Prostate gland (tissue), 2 donors: ENCODE data around the gene CAPN15. TPM values are rescaled to one million over a fixed set of nuclear protein-coding genes. Genes with fewer than 3 reads are reported as not detected.
"Not testable (repeated sequence)": the region's sequence is repeated elsewhere in the genome, so short reads cannot be mapped to it uniquely, and the experiment has no call there.

Experiments used
- DNase-seq: peaks from one replicate; pipeline ENCODE4 v3.0.0-alpha.2; 2019; ENCODE audit warnings: low spot score
- H3K27ac ChIP-seq, 2 donors: fragments of 200-600 bp; sonication (generic); 2 replicates each; pipeline ENCODE4 v1.5.1; 2017 to 2019
- H3K27me3 ChIP-seq: fragments of 200-600 bp; sonication (generic); replicated peaks from 2 replicates; pipeline ENCODE4 v1.5.1; 2019; ENCODE audit not compliant: insufficient read depth
- H3K36me3 ChIP-seq, 2 donors: fragments of 200-600 bp; sonication (generic); 1 replicate in 1 of 2; 2 replicates in 1 of 2; pipeline versions ENCODE4 v1.5.1 to v1.8.1; 2017 to 2019
- H3K4me1 ChIP-seq: fragments of 200-600 bp; sonication (generic); replicated peaks from 2 replicates; pipeline ENCODE4 v1.5.1; 2019
- H3K4me3 ChIP-seq, 2 donors: fragments of 200-600 bp; sonication (generic); 2 replicates each; pipeline ENCODE4 v1.5.1; 2017 to 2019
- H3K9me3 ChIP-seq: fragments of 200-600 bp; sonication (generic); 2 replicates; pipeline ENCODE4 v1.5.1; 2017
- POLR2A ChIP-seq: fragments of 450-650 bp; IDR thresholded peaks from one replicate; pipeline ENCODE4 v1.6.1; 2016; ENCODE audit warnings: antibody characterized with exemption, mild to moderate bottlenecking
- POLR2AphosphoS5 ChIP-seq: sonication (generic); formaldehyde crosslinking; IDR thresholded peaks from one replicate; pipeline ENCODE4 v1.6.1; 2017; ENCODE audit warnings: antibody characterized with exemption
- WGBS: methylation state at CpG from one replicate; pipeline ENCODE4 v1.1.5; 2018; 5-methylcytosine and 5-hydroxymethylcytosine counted together
- intact Hi-C: fragments of 100-400 bp; cut with DNase I; formaldehyde crosslinking; loops from one replicate; pipeline ENCODE4 v1.14.2; 2022
- total RNA-seq, 2 donors: library from RNA; depleted of rRNA; stranded (reverse); fragments of >200 nt; gene quantifications; one replicate each; pipeline ENCODE4 v1.1.0, GENCODE V29; 2016
- TF ChIP-seq, protein P1 (sequence below), 4 experiments: fragments of 200-600 bp in 2 of 4; fragments of 450-650 bp in 2 of 4; sonication (generic) in 2 of 4; IDR thresholded peaks; 1 replicate in 3 of 4; 2 replicates in 1 of 4; pipeline ENCODE4 v1.5.1; 2016 to 2019; ENCODE audit warnings: antibody characterized with exemption in 4 of 4, mild to moderate bottlenecking in 2 of 4, moderate library complexity in 2 of 4

The CAPN15 gene
- total RNA-seq, result 10 to 100 TPM; 59.7 to 80.7 TPM

GRCh38 chr16:527015-527903 lies at the start of gene CAPN15:
Gene CAPN15 (plus strand): TSS chr16:527712. CDS start chr16:546839, 19,127 bp downstream.
- peak within 1 kb of the TSS; percentile 47 to 66 for H3K4me3 ChIP-seq
- TF ChIP-seq, protein P1, sequence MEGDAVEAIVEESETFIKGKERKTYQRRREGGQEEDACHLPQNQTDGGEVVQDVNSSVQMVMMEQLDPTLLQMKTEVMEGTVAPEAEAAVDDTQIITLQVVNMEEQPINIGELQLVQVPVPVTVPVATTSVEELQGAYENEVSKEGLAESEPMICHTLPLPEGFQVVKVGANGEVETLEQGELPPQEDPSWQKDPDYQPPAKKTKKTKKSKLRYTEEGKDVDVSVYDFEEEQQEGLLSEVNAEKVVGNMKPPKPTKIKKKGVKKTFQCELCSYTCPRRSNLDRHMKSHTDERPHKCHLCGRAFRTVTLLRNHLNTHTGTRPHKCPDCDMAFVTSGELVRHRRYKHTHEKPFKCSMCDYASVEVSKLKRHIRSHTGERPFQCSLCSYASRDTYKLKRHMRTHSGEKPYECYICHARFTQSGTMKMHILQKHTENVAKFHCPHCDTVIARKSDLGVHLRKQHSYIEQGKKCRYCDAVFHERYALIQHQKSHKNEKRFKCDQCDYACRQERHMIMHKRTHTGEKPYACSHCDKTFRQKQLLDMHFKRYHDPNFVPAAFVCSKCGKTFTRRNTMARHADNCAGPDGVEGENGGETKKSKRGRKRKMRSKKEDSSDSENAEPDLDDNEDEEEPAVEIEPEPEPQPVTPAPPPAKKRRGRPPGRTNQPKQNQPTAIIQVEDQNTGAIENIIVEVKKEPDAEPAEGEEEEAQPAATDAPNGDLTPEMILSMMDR (IDR thresholded peaks at IDR 0.05), result peak in 2 of 4 experiments; percentile 40 to 51
- TF ChIP-seq POLR2A (peak; percentile 82), POLR2AphosphoS5 (peak; percentile 61)
- WGBS, result under 1% methylated on average over 68 of the region's 129 CpGs
- H3K27me3 ChIP-seq, result no peaks in the 10 kb centered on the region
- no peaks in the 10 kb centered on the region for H3K9me3 ChIP-seq
- peak within 1 kb of the TSS; percentile 96 to 97 for H3K27ac ChIP-seq
- intact Hi-C loops, result loop anchor here (2.0 kb wide), 1 partner anchor 102 kb away; the partner anchor contains the start of gene RAB11FIP3
- H3K4me1 ChIP-seq, result peaks cover 22% of the 10 kb centered on the region
- no peaks in the 10 kb centered on the region for H3K36me3 ChIP-seq
- peak; percentile 81 for DNase-seq

GRCh38 chr16:478287-478686 lies 49.2 kb upstream of the CAPN15 start:
- H3K36me3 ChIP-seq, H3K9me3 ChIP-seq, intact Hi-C loops, H3K27me3 ChIP-seq, H3K4me1 ChIP-seq, DNase-seq, H3K4me3 ChIP-seq: not testable (repeated sequence)
- H3K27ac ChIP-seq, result peak overlapping the region in 1 of 2 donors; percentile 26
- WGBS, result 95% methylated on average over 10 of the region's 10 CpGs

DNA sequence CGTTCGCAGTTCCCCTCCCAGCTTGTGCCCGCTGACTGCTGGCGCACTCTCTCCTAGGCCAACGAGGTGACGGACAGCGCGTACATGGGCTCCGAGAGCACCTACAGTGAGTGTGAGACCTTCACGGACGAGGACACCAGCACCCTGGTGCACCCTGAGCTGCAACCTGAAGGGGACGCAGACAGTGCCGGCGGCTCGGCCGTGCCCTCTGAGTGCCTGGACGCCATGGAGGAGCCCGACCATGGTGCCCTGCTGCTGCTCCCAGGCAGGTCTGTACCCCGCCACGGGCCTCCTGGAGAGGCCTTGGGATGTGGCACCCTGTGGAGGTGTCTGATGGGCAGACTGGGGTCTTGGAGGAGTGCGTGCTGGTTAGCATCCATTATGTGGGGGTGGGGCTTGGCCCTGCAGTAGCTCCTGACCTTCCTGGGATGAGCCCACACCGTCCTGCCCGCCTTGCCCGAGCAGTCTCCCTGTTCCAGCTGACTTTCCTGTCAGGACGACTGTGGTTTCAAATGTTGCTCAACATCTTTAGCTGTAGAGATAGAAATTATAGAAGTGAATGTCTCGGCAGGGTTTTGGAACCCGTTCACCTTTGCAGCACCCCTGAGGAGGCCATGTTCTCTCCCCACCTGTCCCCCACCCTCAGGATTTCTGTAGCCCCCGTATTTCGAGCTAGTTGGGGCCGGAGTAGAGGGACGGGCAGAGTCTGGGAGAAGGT lies 44.9 kb upstream of the CAPN15 start:
- Histone ChIP-seq H3K4me1 (no peaks in the 10 kb centered on the region), H3K27ac (no peak overlapping the region), H3K4me3 (no peak overlapping the region), H3K9me3 (no peaks in the 10 kb centered on the region), H3K27me3 (no peaks in the 10 kb centered on the region), H3K36me3 (no peaks in the 10 kb centered on the region)
- intact Hi-C loops, result no loop called here
- 94% methylated on average over 29 of the region's 31 CpGs for WGBS
- no peak for TF ChIP-seq POLR2A
- TF ChIP-seq, protein P1 (IDR thresholded peaks at IDR 0.05), result no peak
- no peak for TF ChIP-seq POLR2AphosphoS5
- DNase-seq, result no peak

- WGBS, result 74% methylated on average over 14 of the region's 14 CpGs
- Histone ChIP-seq H3K27me3 (no peaks in the 10 kb centered on the region), H3K36me3 (no peaks in the 10 kb centered on the region), H3K4me3 (no peak overlapping the region), H3K9me3 (no peaks in the 10 kb centered on the region), H3K27ac (no peak overlapping the region), H3K4me1 (no peaks in the 10 kb centered on the region)
- TF ChIP-seq, protein P1 (IDR thresholded peaks at IDR 0.05), result no peak
- TF ChIP-seq POLR2AphosphoS5 (no peak), POLR2A (no peak)
- intact Hi-C loops, result no loop called here
- DNase-seq, result no peak
Measured at GRCh38 chr16:483341-484075, 44.0 kb upstream of the CAPN15 start.

- Histone ChIP-seq H3K9me3 (no peaks in the 10 kb centered on the region), H3K4me3 (no peak overlapping the region), H3K27me3 (no peaks in the 10 kb centered on the region), H3K36me3 (no peaks in the 10 kb centered on the region), H3K27ac (no peak overlapping the region), H3K4me1 (no peaks in the 10 kb centered on the region)
- 85% methylated on average over 16 of the region's 16 CpGs for WGBS
- TF ChIP-seq POLR2AphosphoS5, result no peak
- TF ChIP-seq, protein P1 (IDR thresholded peaks at IDR 0.05), result no peak
- TF ChIP-seq POLR2A, result no peak
- no peak for DNase-seq
- intact Hi-C loops, result no loop called here
Measured at GRCh38 chr16:489606-490005, 37.9 kb upstream of the CAPN15 start.
